Islet of Langerhans (tissue), 1 donor: ENCODE results near the gene HSD11B1.

ENCODE experiments used
- FAIRE-seq: peaks from one replicate; lab custom pipeline; 2011; peaks lifted over from hg19 to GRCh38; lab: Jason Lieb, UNC

The HSD11B1 gene

GRCh38 chr1:209756615-209757445, 52.2 kb downstream of the HSD11B1 start:
- FAIRE-seq: no peak

GRCh38 chr1:209758400-209758799, 53.8 kb downstream of the HSD11B1 start:
- FAIRE-seq: no peak

GRCh38 chr1:209759829-209760359, 55.2 kb downstream of the HSD11B1 start:
- FAIRE-seq: no peak

GRCh38 chr1:209761011-209761635, 56.5 kb downstream of the HSD11B1 start:
- FAIRE-seq: no peak

GRCh38 chr1:209766051-209766450, 61.4 kb downstream of the HSD11B1 start:
- no peak for FAIRE-seq

- FAIRE-seq: no peak
These were observed 62.5 kb downstream of the HSD11B1 start for GRCh38 chr1:209767096-209767495.

GRCh38 chr1:209767706-209768105, 63.1 kb downstream of the HSD11B1 start:
- FAIRE-seq: no peak

- FAIRE-seq: no peak
These were observed 63.7 kb downstream of the HSD11B1 start for GRCh38 chr1:209768354-209768774.

- FAIRE-seq: no peak
These were observed 64.7 kb downstream of the HSD11B1 start for GRCh38 chr1:209769171-209769904.

GRCh38 chr1:209769971-209770370, 65.3 kb downstream of the HSD11B1 start:
- FAIRE-seq: no peak

- FAIRE-seq: no peak
These were observed 66.2 kb downstream of the HSD11B1 start for GRCh38 chr1:209770636-209771415.

- FAIRE-seq: no peak
These were observed 67.5 kb downstream of the HSD11B1 start for GRCh38 chr1:209772126-209772525.

GRCh38 chr1:209774592-209774991, 69.9 kb downstream of the HSD11B1 start:
- FAIRE-seq: no peak

GRCh38 chr1:209775678-209776077, 71.0 kb downstream of the HSD11B1 start:
- FAIRE-seq: no peak

GRCh38 chr1:209777587-209777986, 72.9 kb downstream of the HSD11B1 start:
- FAIRE-seq: no peak

- no peak for FAIRE-seq
These were observed 73.5 kb downstream of the HSD11B1 start for GRCh38 chr1:209778102-209778501.

- FAIRE-seq: no peak
These were observed 75.6 kb downstream of the HSD11B1 start for GRCh38 chr1:209780268-209780667.

- FAIRE-seq: no peak
These were observed 78.7 kb downstream of the HSD11B1 start for GRCh38 chr1:209783386-209783785.
